SH-SY5Y (cell line): ENCODE measurements around the gene NCKAP5.

ENCODE experiments used
- GATA2 ChIP-seq: IDR thresholded peaks from 2 replicates; pipeline ENCODE4 v1.6.1; 2011; ENCODE audit warnings: mild to moderate bottlenecking, low read depth, low read length
- GATA3 ChIP-seq: IDR thresholded peaks from 2 replicates; pipeline ENCODE4 v1.6.1; 2011; ENCODE audit warnings: low read depth, mild to moderate bottlenecking, low read length, moderate library complexity

GRCh38 chr2:133407341-133407740 lies 160.9 kb downstream of the NCKAP5 start:
- TF ChIP-seq GATA2 (no peak), GATA3 (no peak)
